ENCODE data around the gene LYSMD3.
"Not testable (repeated sequence)": the region's sequence is repeated elsewhere in the genome, so short reads cannot be mapped to it uniquely, and the experiment has no call there.

The LYSMD3 gene

GRCh38 chr5:90529194-90529938 is at the start of gene LYSMD3:
TSS of gene LYSMD3 (minus strand) at chr5:90529584. CDS start at chr5:90525289, 4,295 bp downstream.
- DNase-seq: peak; percentile 98

- not testable (repeated sequence) for DNase-seq
Observed at GRCh38 chr5:90576566-90576965, 47.2 kb upstream of the LYSMD3 start.

- DNase-seq: no peak
Observed at GRCh38 chr5:90575712-90576111, 46.3 kb upstream of the LYSMD3 start.

GRCh38 chr5:90571147-90571773 is 41.9 kb upstream of the LYSMD3 start:
- DNase-seq: no peak

DNA sequence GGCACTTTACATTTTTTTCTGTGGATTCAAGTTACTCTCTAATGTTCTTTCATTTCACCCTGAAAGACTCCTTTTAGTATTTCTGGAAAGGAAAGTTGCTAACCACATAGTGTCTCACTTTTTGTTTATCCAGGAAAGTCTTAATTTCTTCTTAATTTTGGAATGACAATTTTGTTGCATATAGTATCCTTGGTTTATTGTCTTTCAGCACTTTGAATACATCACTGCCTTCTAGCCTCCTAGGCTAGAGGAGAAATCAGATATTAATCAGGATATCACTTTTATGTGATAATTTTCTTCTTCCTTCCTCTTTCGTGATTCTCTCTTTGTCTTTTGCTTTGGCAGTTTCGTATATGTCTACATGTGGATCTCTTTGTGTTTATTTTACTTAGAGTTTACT is 40.6 kb upstream of the LYSMD3 start:
- no peak for DNase-seq

DNA sequence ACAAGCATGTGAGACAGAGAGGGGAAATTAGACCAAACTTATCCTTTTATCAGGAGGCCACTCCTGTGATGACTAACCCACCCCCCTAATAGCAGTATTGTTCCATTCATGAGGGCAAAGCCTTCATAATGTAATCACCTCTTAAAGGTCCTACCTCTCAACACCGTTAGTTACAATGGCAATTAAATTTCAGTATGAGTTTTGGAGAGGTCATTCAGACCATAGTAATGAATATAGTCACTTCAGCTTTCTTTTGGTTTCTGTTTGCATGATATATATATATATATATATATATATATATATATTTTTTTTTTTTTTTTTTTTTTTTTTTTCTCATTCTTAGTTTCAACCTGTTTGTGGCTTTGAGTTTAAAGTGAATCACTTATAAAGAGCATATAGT is 39.7 kb upstream of the LYSMD3 start:
- no peak for DNase-seq

DNA sequence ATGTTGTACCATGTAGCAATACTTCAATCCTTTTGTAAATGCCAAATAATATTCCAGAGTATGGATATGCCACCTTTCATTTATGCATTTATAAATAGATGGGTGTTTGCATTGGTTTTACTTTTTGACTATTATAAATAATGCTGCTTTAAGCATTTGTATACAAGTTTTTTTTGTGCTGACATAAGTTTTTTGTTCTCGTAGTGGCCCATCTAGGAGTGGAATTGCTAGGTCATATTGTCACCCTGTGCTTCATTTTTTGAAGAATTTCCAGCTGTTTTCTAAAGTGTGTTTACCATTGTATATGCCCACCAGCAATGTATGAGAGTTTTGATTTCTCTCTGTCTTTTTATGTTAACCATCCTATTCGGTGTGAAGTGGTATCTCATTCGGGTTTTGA is 36.1 kb upstream of the LYSMD3 start:
- no peak for DNase-seq

GRCh38 chr5:90563108-90563507 is 33.7 kb upstream of the LYSMD3 start:
- DNase-seq: no peak

- no peak for DNase-seq
Observed at GRCh38 chr5:90562341-90562740, 33.0 kb upstream of the LYSMD3 start.

- DNase-seq: no peak
Observed at GRCh38 chr5:90561766-90562165, 32.4 kb upstream of the LYSMD3 start.

- DNase-seq: no peak
Observed at GRCh38 chr5:90560771-90561170, 31.4 kb upstream of the LYSMD3 start.

- DNase-seq: no peak
Observed at GRCh38 chr5:90558344-90559192, 29.2 kb upstream of the LYSMD3 start, which contains the start of gene ADGRV1. TSS of gene ADGRV1 (plus strand) at chr5:90558797. CDS start at chr5:90558896, 99 bp downstream.

GRCh38 chr5:90557871-90558270 is 28.5 kb upstream of the LYSMD3 start:
- DNase-seq: no peak

DNA sequence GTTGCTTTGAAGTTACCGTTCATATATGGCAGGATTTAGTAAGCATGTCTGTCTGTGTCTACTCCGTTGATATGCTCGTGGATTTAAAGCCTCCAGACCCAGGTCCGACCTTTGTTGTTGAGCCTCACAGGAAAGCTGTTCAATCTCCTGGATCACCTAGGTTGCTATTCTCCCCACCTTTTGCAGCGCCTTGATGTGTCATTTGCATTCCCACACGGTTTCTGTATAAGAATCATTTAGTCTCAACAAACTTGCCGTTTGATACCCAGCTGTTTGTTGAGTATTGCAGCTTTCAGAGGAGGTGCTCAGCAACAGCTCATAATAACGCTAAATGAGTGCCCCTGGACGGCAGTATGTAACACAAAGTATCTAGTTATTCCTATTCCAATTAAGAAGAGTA is 28.0 kb upstream of the LYSMD3 start:
- DNase-seq: no peak

DNA sequence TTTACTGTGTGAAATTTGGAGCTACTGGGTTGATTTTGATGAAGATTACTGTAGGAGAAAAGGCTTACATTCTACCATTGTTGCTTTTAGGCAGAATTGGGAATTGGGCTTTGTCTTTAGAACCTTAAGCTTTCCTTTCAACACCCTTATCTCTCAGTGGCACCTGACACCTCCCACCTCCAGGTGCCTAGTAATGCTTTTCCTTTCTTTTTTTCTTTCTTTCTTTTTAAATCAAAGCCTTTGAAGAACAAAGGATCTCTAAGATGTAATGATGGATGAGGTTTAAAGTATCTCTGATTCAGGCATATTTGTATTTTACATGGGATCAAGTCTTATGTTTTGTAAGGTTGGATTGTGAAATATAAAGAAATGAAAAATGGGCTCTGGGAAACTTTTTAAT is 26.3 kb upstream of the LYSMD3 start:
- DNase-seq: no peak

- DNase-seq: no peak
Observed at GRCh38 chr5:90554358-90555006, 25.1 kb upstream of the LYSMD3 start.

GRCh38 chr5:90553711-90554110 is 24.3 kb upstream of the LYSMD3 start:
- no peak for DNase-seq

- DNase-seq: no peak
Observed at GRCh38 chr5:90551376-90551775, 22.0 kb upstream of the LYSMD3 start.

DNA sequence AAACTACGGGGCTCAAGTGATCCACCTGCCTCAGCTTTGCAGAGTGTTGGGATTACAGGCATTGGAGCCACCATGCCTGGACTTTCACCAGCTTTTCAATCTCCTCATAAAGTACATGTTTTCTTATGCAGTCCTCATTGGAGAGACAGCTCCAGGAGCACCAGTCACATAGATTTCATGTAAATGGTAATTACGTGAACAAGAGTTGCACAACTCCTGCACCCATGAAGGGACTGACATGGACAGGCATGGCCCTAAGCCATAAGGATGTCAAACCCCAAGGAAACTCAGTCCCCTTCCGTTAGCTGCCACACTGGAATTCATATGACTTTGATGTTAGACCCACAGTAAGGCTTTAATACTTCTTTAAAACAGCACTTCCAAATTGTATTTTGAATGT is 21.6 kb upstream of the LYSMD3 start:
- DNase-seq: no peak

GRCh38 chr5:90549729-90550275 is 20.4 kb upstream of the LYSMD3 start:
- no peak for DNase-seq

GRCh38 chr5:90549223-90549622 is 19.8 kb upstream of the LYSMD3 start:
- no peak for DNase-seq

GRCh38 chr5:90548069-90548593 is 18.7 kb upstream of the LYSMD3 start:
- DNase-seq: no peak
